ENCODE measurements around the gene STK10.

- no peak for TF ChIP-seq CTCF (IDR thresholded peaks at IDR 0.05; ENCODE audit: low read depth, low read length, missing input control)
- TF ChIP-seq REST (IDR thresholded peaks at IDR 0.05): no peak
Observed at GRCh38 chr5:172008111-172008455, 179.9 kb downstream of the STK10 start.
